ENCODE data around the gene JMJD6.

GRCh38 chr17:76716146-76716838, 10.1 kb downstream of the JMJD6 start:
- TF ChIP-seq ISL1 (CRISPR knock-in tag; IDR thresholded peaks at IDR 0.05) (no peak), ZFP30 (CRISPR knock-in tag; IDR thresholded peaks at IDR 0.05) (no peak)
- TF ChIP-seq, protein P1, sequence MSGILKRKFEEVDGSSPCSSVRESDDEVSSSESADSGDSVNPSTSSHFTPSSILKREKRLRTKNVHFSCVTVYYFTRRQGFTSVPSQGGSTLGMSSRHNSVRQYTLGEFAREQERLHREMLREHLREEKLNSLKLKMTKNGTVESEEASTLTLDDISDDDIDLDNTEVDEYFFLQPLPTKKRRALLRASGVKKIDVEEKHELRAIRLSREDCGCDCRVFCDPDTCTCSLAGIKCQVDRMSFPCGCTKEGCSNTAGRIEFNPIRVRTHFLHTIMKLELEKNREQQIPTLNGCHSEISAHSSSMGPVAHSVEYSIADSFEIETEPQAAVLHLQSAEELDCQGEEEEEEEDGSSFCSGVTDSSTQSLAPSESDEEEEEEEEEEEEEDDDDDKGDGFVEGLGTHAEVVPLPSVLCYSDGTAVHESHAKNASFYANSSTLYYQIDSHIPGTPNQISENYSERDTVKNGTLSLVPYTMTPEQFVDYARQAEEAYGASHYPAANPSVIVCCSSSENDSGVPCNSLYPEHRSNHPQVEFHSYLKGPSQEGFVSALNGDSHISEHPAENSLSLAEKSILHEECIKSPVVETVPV (CRISPR knock-in tag; IDR thresholded peaks at IDR 0.05), result no peak

Measured in SK-N-SH treated with all-trans-retinoic acid at 6 μM for 48 hours (cell line).